Stimulated activated CD4-positive, alpha-beta T cell treated with anti-CD3 and anti-CD28 coated beads, Interleukin-12 subunit alpha, Interleukin-12 subunit beta, amount 100 ng/mL, for 4 hours (primary cell): Measurements from ENCODE around the gene MFN2.
"Not testable (repeated sequence)": the region's sequence is repeated elsewhere in the genome, so short reads cannot be mapped to it uniquely, and the experiment has no call there.

Experiments
- DNase-seq: peaks from one replicate; pipeline ENCODE4 v3.0.0-alpha.2; 2020

The MFN2 gene

GRCh38 chr1:11979851-11980675 is at the start of gene MFN2:
Gene MFN2 (plus strand): TSS chr1:11980444. CDS start chr1:11989169, 8,725 bp downstream.
- DNase-seq = peak; percentile 89

GRCh38 chr1:11930571-11931445 is 49.4 kb upstream of the MFN2 start:
- no peak for DNase-seq

GRCh38 chr1:11931845-11932244 is 48.4 kb upstream of the MFN2 start:
- DNase-seq = no peak

GRCh38 chr1:11934302-11935056 is 45.8 kb upstream of the MFN2 start, which contains the start of gene PLOD1:
Gene PLOD1 (plus strand): TSS chr1:11934717. CDS start chr1:11934780, 63 bp downstream.
- DNase-seq = peak; percentile 85

- no peak for DNase-seq
Observed at GRCh38 chr1:11935057-11935412, 45.2 kb upstream of the MFN2 start.

GRCh38 chr1:11935733-11936132 is 44.5 kb upstream of the MFN2 start:
- DNase-seq = not testable (repeated sequence)

GRCh38 chr1:11938722-11939526 is 41.3 kb upstream of the MFN2 start:
- no peak for DNase-seq

- DNase-seq = not testable (repeated sequence)
Observed at GRCh38 chr1:11939794-11940193, 40.5 kb upstream of the MFN2 start.

GRCh38 chr1:11940260-11940921 is 39.9 kb upstream of the MFN2 start:
- no peak for DNase-seq

- DNase-seq = no peak
Observed at GRCh38 chr1:11942280-11942679, 38.0 kb upstream of the MFN2 start.

GRCh38 chr1:11943619-11944018 is 36.6 kb upstream of the MFN2 start:
- DNase-seq = no peak

- DNase-seq = no peak
Observed at GRCh38 chr1:11944358-11944931, 35.8 kb upstream of the MFN2 start.

GRCh38 chr1:11946647-11947046 is 33.6 kb upstream of the MFN2 start:
- no peak for DNase-seq

GRCh38 chr1:11948822-11949458 is 31.3 kb upstream of the MFN2 start:
- no peak for DNase-seq

GRCh38 chr1:11951901-11952300 is 28.3 kb upstream of the MFN2 start:
- DNase-seq = no peak

- no peak for DNase-seq
Observed at GRCh38 chr1:11952455-11953109, 27.7 kb upstream of the MFN2 start.

GRCh38 chr1:11955221-11955620 is 25.0 kb upstream of the MFN2 start:
- DNase-seq = no peak

GRCh38 chr1:11957398-11957797 is 22.8 kb upstream of the MFN2 start:
- no peak for DNase-seq

- no peak for DNase-seq
Observed at GRCh38 chr1:11957897-11958296, 22.3 kb upstream of the MFN2 start.

GRCh38 chr1:11960276-11960675 is 20.0 kb upstream of the MFN2 start:
- no peak for DNase-seq
